K562 (cell line): ENCODE results near the gene CLDN15. TPM values are rescaled to one million over a fixed set of nuclear protein-coding genes. Genes with fewer than 3 reads are reported as not detected.

Experiments
- CHD7 ChIP-seq: fragments of 200-600 bp; sonication (generic); IDR thresholded peaks from one replicate; pipeline ENCODE4 v1.6.1; 2012; ENCODE audit warnings: mild to moderate bottlenecking, low read depth, low read length, inconsistent platforms
- HDGF ChIP-seq: fragments of 450-650 bp; IDR thresholded peaks from 2 replicates; pipeline ENCODE4 v1.6.1; 2016
- IRF9 ChIP-seq: fragments of 450-650 bp; IDR thresholded peaks from 2 replicates; pipeline ENCODE4 v1.6.1; 2016; ENCODE audit warnings: missing biosample characterization, missing genetic modification characterization
- MIER1 ChIP-seq: fragments of 450-650 bp; IDR thresholded peaks from 2 replicates; pipeline ENCODE4 v1.6.1; 2016; ENCODE audit warnings: antibody characterized with exemption, mild to moderate bottlenecking, low read depth
- PHB ChIP-seq: fragments of 250-450 bp; sonication (Bioruptor Pico); IDR thresholded peaks from 2 replicates; pipeline ENCODE4 v1.5.0; 2021
- PHF20 ChIP-seq: fragments of 450-650 bp; IDR thresholded peaks from 2 replicates; pipeline ENCODE4 v1.6.1; 2018; ENCODE audit not compliant: partially characterized antibody
- SAFB ChIP-seq: fragments of 200-400 bp; formaldehyde crosslinking; IDR thresholded peaks from 2 replicates; pipeline ENCODE4 v1.6.1; 2017; ENCODE audit warnings: low read depth, low read length, borderline replicate concordance
- ZNF592 ChIP-seq: fragments of 450-650 bp; IDR thresholded peaks from 2 replicates; pipeline ENCODE4 v1.6.1; 2017; ENCODE audit warnings: antibody characterized with exemption, mild to moderate bottlenecking
- polyA plus RNA-seq, 8 experiments: library from polyadenylated mRNA; depleted of rRNA in 4 of 8; stranded (reverse) in 5 of 8; unstranded in 3 of 8; fragments of >200 nt; fragmentation: Nextera tagmentation in 2 of 8; fragmentation: Illumina TruSeq in 1 of 8; extraction: Ambion mirVana in 2 of 8; extraction: Trizol in 1 of 8; gene quantifications; 2 replicates each; pipeline versions ENCODE4 v1.2.1 to v1.2.3, GENCODE V29; 2011 to 2014; ENCODE audit warnings: inconsistent platforms in 1 of 8, missing spikeins in 1 of 8
- total RNA-seq, 7 experiments: library from RNA; depleted of rRNA in 6 of 7; stranded (reverse); fragments of >200 nt in 6 of 7; fragmentation: Illumina TruSeq in 2 of 7; extraction: Trizol in 2 of 7; gene quantifications; 2 replicates each; pipeline versions ENCODE4 v1.2.1 to v1.2.3, GENCODE V29; 2011 to 2021; ENCODE audit warnings: low replicate concordance in 1 of 7

The CLDN15 gene
- total and polyA plus RNA-seq, 9 of the 15 experiments (the other 6 are each of a cell fraction or from before 2014, with no cell fraction given): 0.32 to 14.5 (median 7.4) TPM

GRCh38 chr7:101216860-101217387, 20.7 kb downstream of the CLDN15 start (continued):
- peak; percentile 43 for TF ChIP-seq ZNF592
- TF ChIP-seq IRF9 (tag): no peak
- TF ChIP-seq SAFB: 0 out of 2 replicates have a peak, but pooled peaks have one; percentile 50
- TF ChIP-seq PHB (CRISPR knock-in tag): 0 out of 2 replicates have a peak, but pooled peaks have one; percentile 39
- peak; percentile 47 for TF ChIP-seq PHF20
- no peak for TF ChIP-seq MIER1
- TF ChIP-seq HDGF: no peak
- no peak for TF ChIP-seq CHD7
